GM12878 (cell line): ENCODE measurements around the gene RPS6KA2. TPM values are rescaled to one million over a fixed set of nuclear protein-coding genes. Genes with fewer than 3 reads are reported as not detected.

ENCODE experiments used
- ATAC-seq: fragments of 200-7000 bp; cut with Tn5 transposase; 3 replicates; pipeline ENCODE4 v1.9.1; 2020; ENCODE audit warnings: mild to moderate bottlenecking, moderate library complexity
- BruUV-seq: library from RNA; stranded (reverse); fragments of 400-500 nt; replicated peaks from 2 replicates; lab custom pipeline; 2021; lab: Mats Ljungman, UMichigan
- CTCF ChIA-PET: fragments of 300-600 bp; sonication (Branson Sonifier 250); formaldehyde crosslinking; extraction: SDS; loops from one replicate; lab custom pipeline; 2021; ENCODE audit warnings: inconsistent platforms; lab: Yijun Ruan, JAX
- POLR2A ChIA-PET: fragments of 350-600 bp; formaldehyde crosslinking; extraction: SDS; loops from one replicate; lab custom pipeline; 2021; ENCODE audit warnings: inconsistent platforms; lab: Charles Lee
- RAD21 ChIA-PET: fragments of 300-600 bp; sonication (Branson Sonifier 250); formaldehyde crosslinking; loops from one replicate; lab custom pipeline; 2023; ENCODE audit warnings: antibody characterized with exemption; ENCODE audit not compliant: unreplicated experiment; lab: Charles Lee
- SMC1A ChIA-PET: fragments of 300-600 bp; sonication (Branson Sonifier 250); formaldehyde crosslinking; loops from one replicate; lab custom pipeline; 2023; ENCODE audit not compliant: unreplicated experiment, uncharacterized antibody; lab: Charles Lee
- DNase-seq: peaks from one replicate; pipeline ENCODE4 v3.0.0-alpha.2; 2011; ENCODE audit warnings: low read depth, low spot score
- FAIRE-seq: peaks from 3 replicates; lab custom pipeline; 2011; peaks lifted over from hg19 to GRCh38; lab: Jason Lieb, UNC
- H2AFZ ChIP-seq: 2 replicates; pipeline ENCODE4 v1.6.0; 2011; ENCODE audit warnings: low read depth, low read length, control low read depth; ENCODE audit not compliant: control insufficient read depth
- H3K27ac ChIP-seq: 2 replicates; pipeline ENCODE4 v1.5.1; 2011; ENCODE audit warnings: control low read depth; ENCODE audit not compliant: control insufficient read depth, insufficient read depth
- H3K27me3 ChIP-seq, 2 experiments: replicated peaks in 1 of 2; 2 replicates each; pipeline versions ENCODE4 v1.6.0 to v1.6.1; 2011; ENCODE audit warnings: low read length in 1 of 2; ENCODE audit not compliant: control insufficient read depth in 2 of 2, insufficient read depth in 2 of 2
- H3K36me3 ChIP-seq, 2 experiments: 2 replicates each; pipeline ENCODE4 v1.5.1; 2011; ENCODE audit warnings: low read length in 1 of 2; ENCODE audit not compliant: control insufficient read depth in 2 of 2, insufficient read depth in 2 of 2
- H3K4me1 ChIP-seq: 2 replicates; pipeline ENCODE4 v1.6.1; 2011; ENCODE audit warnings: mild to moderate bottlenecking, low read length, moderate library complexity, mixed read lengths; ENCODE audit not compliant: control insufficient read depth, insufficient read depth
- H3K4me2 ChIP-seq: 2 replicates; pipeline ENCODE4 v1.6.0; 2011; ENCODE audit warnings: control low read depth; ENCODE audit not compliant: control insufficient read depth, insufficient read depth
- H3K4me3 ChIP-seq: fragments of 200-600 bp; sonication (generic); 2 replicates; pipeline ENCODE4 v1.5.1; 2016
- H3K79me2 ChIP-seq: 2 replicates; pipeline ENCODE4 v1.6.0; 2011; ENCODE audit warnings: low read length; ENCODE audit not compliant: control insufficient read depth, insufficient read depth
- H3K9ac ChIP-seq: 2 replicates; pipeline ENCODE4 v1.8.0; 2011; ENCODE audit warnings: low read length, control low read depth, mixed read lengths; ENCODE audit not compliant: control insufficient read depth, insufficient read depth
- H3K9me3 ChIP-seq: replicated peaks from 3 replicates; pipeline ENCODE4 v1.5.1; 2011; ENCODE audit warnings: mild to moderate bottlenecking, low read length; ENCODE audit not compliant: control insufficient read depth, insufficient read depth
- H4K20me1 ChIP-seq: 2 replicates; pipeline ENCODE4 v1.6.0; 2011; ENCODE audit not compliant: control insufficient read depth, insufficient read depth
- BCL11A ChIP-seq: IDR thresholded peaks from 2 replicates; pipeline ENCODE4 v1.6.1; 2011; ENCODE audit warnings: low read depth, low read length
- EGR1 ChIP-seq, 2 experiments: IDR thresholded peaks; 1 replicate in 1 of 2; 2 replicates in 1 of 2; pipeline ENCODE4 v1.6.1; 2011 to 2012; ENCODE audit warnings: low read depth in 2 of 2, low read length in 2 of 2, borderline replicate concordance in 1 of 2, mild to moderate bottlenecking in 1 of 2, moderate library complexity in 1 of 2
- ZNF384 ChIP-seq: IDR thresholded peaks from 2 replicates; pipeline ENCODE4 v1.6.1; 2012; ENCODE audit warnings: low read depth, mild to moderate bottlenecking, low read length, improper control_type of control experiment, borderline replicate concordance
- WGBS: methylation state at CpG from one replicate; pipeline ENCODE4 v1.1.6; 2016; ENCODE audit warnings: low lambda C conversion rate; ENCODE audit not compliant: insufficient replicate concordance, insufficient coverage; ENCODE audit errors: missing lambda C conversion rate; 5-methylcytosine and 5-hydroxymethylcytosine counted together
- in situ Hi-C: fragments of 300-500 bp; cut with MboI; formaldehyde crosslinking; loops from 9 replicates; pipeline ENCODE4 v1.14.3; 2018; ENCODE audit warnings: mixed read lengths
- intact Hi-C: fragments of 100-400 bp; cut with micrococcal nuclease; formaldehyde crosslinking; loops from one replicate; pipeline ENCODE4 v1.14.2; 2022; ENCODE audit not compliant: unreplicated experiment
- polyA plus RNA-seq, 11 experiments: library from polyadenylated mRNA; depleted of rRNA in 4 of 11; unstranded in 6 of 11; stranded (reverse) in 5 of 11; fragments of >200 nt; fragmentation: Nextera tagmentation in 4 of 11; fragmentation: Illumina TruSeq in 1 of 11; extraction: Ambion mirVana in 4 of 11; extraction: Trizol in 1 of 11; gene quantifications; 1 replicate in 1 of 11; 2 replicates in 10 of 11; pipeline versions ENCODE4 v1.2.1 to v1.2.3, GENCODE V29; 2011 to 2016; ENCODE audit warnings: inconsistent platforms in 2 of 11, missing spikeins in 2 of 11, low read depth in 1 of 11
- total RNA-seq, 4 experiments: library from RNA; depleted of rRNA in 3 of 4; stranded (reverse); fragments of >200 nt in 3 of 4; fragmentation: Illumina TruSeq in 1 of 4; extraction: Trizol in 1 of 4; gene quantifications; 2 replicates each; pipeline versions ENCODE4 v1.2.1 to v1.2.3, GENCODE V29; 2013 to 2021
- TF ChIP-seq, protein P1 (sequence below): fragments of 450-650 bp; IDR thresholded peaks from 2 replicates; pipeline ENCODE4 v1.6.1; 2014; ENCODE audit warnings: mild to moderate bottlenecking
- TF ChIP-seq, protein P2 (sequence below): fragments of 450-650 bp; IDR thresholded peaks from 2 replicates; pipeline ENCODE4 v1.6.1; 2017; ENCODE audit warnings: low read depth, mild to moderate bottlenecking, moderate library complexity

The RPS6KA2 gene
- total and polyA plus RNA-seq, 10 of the 15 experiments (the other 5 are each of a cell fraction or from before 2014, with no cell fraction given), result 0.02 to 1.0 (median 0.22) TPM; not detected in 1

DNA sequence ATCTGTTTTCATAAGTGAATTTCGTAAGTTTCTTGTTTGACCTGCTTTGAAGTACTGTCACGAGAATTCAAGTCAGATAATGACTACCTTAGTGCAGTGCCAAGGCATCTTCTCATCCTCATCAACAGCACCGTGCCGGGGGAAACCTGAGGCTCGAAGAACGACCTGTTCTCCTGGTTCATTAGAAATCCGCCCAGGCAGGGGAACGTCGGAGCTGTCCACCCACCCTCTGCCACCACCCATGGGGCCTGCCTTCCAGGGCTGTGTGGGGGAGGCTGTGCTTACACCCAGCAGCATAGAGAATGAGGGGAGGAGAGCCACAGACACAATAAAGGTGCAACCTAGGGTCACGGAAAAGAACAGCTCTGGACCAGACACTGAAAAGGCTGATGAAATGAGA lies 142.2 kb downstream of the RPS6KA2 start:
- ChIA-PET RAD21 (no interaction called here), SMC1A (no interaction called here), POLR2A (no interaction called here), CTCF (no interaction called here)
- WGBS, result 54% methylated on average over 10 of the region's 10 CpGs
- no peaks in the 10 kb centered on the region for H3K79me2 ChIP-seq
- no peak overlapping the region for H3K4me2 ChIP-seq
- no peaks in the 10 kb centered on the region for H4K20me1 ChIP-seq
- no peak overlapping the region for H3K9ac ChIP-seq
- no TSS peak for BruUV-seq
- H3K9me3 ChIP-seq, result peaks cover 4% of the 10 kb centered on the region; the same call in 2 of the 3 replicates
- intact Hi-C loops (no loop called here), in situ Hi-C loops (no loop called here)
- no peaks in the 10 kb centered on the region for H3K36me3 ChIP-seq
- no peak overlapping the region for H3K4me3 ChIP-seq
- no peak overlapping the region for H2AFZ ChIP-seq
- no peak overlapping the region for H3K27ac ChIP-seq
- H3K4me1 ChIP-seq, result peaks cover 9% of the 10 kb centered on the region
- no peak for FAIRE-seq
- ATAC-seq, result no peak
- H3K27me3 ChIP-seq, result no peaks in the 10 kb centered on the region
- TF ChIP-seq, protein P1, sequence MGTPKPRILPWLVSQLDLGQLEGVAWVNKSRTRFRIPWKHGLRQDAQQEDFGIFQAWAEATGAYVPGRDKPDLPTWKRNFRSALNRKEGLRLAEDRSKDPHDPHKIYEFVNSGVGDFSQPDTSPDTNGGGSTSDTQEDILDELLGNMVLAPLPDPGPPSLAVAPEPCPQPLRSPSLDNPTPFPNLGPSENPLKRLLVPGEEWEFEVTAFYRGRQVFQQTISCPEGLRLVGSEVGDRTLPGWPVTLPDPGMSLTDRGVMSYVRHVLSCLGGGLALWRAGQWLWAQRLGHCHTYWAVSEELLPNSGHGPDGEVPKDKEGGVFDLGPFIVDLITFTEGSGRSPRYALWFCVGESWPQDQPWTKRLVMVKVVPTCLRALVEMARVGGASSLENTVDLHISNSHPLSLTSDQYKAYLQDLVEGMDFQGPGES, result no peak
- TF ChIP-seq BCL11A (no peak), ZNF384 (no peak), EGR1 (IDR thresholded peaks at IDR 0.05; ENCODE audit: borderline replicate concordance in 1 of 2, low read depth in 2 of 2, low read length in 2 of 2) (no peak)
- TF ChIP-seq, protein P2, sequence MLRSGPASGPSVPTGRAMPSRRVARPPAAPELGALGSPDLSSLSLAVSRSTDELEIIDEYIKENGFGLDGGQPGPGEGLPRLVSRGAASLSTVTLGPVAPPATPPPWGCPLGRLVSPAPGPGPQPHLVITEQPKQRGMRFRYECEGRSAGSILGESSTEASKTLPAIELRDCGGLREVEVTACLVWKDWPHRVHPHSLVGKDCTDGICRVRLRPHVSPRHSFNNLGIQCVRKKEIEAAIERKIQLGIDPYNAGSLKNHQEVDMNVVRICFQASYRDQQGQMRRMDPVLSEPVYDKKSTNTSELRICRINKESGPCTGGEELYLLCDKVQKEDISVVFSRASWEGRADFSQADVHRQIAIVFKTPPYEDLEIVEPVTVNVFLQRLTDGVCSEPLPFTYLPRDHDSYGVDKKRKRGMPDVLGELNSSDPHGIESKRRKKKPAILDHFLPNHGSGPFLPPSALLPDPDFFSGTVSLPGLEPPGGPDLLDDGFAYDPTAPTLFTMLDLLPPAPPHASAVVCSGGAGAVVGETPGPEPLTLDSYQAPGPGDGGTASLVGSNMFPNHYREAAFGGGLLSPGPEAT, result no peak
- DNase-seq, result no peak
